SK-N-SH (cell line): Measurements from ENCODE around the gene UBFD1. TPM values are rescaled to one million over a fixed set of nuclear protein-coding genes. Genes with fewer than 3 reads are reported as not detected.

Source experiments
- CTCF ChIA-PET: fragments of 300-600, 350-600 bp; formaldehyde crosslinking; extraction: SDS; loops from one replicate; lab custom pipeline; 2021; lab: Yijun Ruan, JAX
- POLR2A ChIA-PET: fragments of 350-600 bp; sonication (Branson Sonifier 250); formaldehyde crosslinking; extraction: SDS; loops from one replicate; lab custom pipeline; 2020; ENCODE audit warnings: antibody characterized with exemption, inconsistent platforms; lab: Yijun Ruan, JAX
- DNase-seq: peaks from one replicate; pipeline ENCODE4 v3.0.0; 2012
- H2AFZ ChIP-seq: fragments of 200-600 bp; sonication (generic); 2 replicates; pipeline ENCODE4 v1.8.1; 2016; ENCODE audit warnings: antibody characterized with exemption, mild to moderate bottlenecking, low read depth
- H3F3A ChIP-seq: fragments of 200-600 bp; sonication (generic); replicated peaks from 2 replicates; pipeline ENCODE3; 2016; ENCODE audit warnings: antibody characterized with exemption, mild to moderate bottlenecking; ENCODE audit not compliant: insufficient read depth
- H3K27ac ChIP-seq, 2 experiments: fragments of 200-500 bp in 1 of 2; fragments of 200-600 bp in 1 of 2; sonication (Bioruptor generic) in 1 of 2; sonication (generic), shearing (Covaris generic) in 1 of 2; 2 replicates each; pipeline versions ENCODE4 v1.5.1 to v1.6.1; 2014 to 2016; ENCODE audit warnings: low read depth in 2 of 2, inconsistent platforms in 1 of 2, low read length in 1 of 2, mild to moderate bottlenecking in 1 of 2, mixed read lengths in 1 of 2
- H3K27me3 ChIP-seq: fragments of 200-600 bp; sonication (generic), shearing (Covaris generic); 2 replicates; pipeline ENCODE4 v1.6.1; 2016; ENCODE audit warnings: mixed run types; ENCODE audit not compliant: insufficient read depth
- H3K36me3 ChIP-seq, 2 experiments: fragments of 200-500 bp in 1 of 2; fragments of 200-600 bp in 1 of 2; sonication (Bioruptor generic) in 1 of 2; sonication (generic) in 1 of 2; replicated peaks in 1 of 2; 2 replicates each; pipeline versions ENCODE3 to v1.5.1; 2014 to 2016; ENCODE audit warnings: low read length in 1 of 2, mild to moderate bottlenecking in 1 of 2; ENCODE audit not compliant: insufficient read depth in 2 of 2, control insufficient read depth in 1 of 2
- H3K4me1 ChIP-seq, 2 experiments: fragments of 200-500 bp in 1 of 2; fragments of 200-600 bp in 1 of 2; sonication (Bioruptor generic) in 1 of 2; sonication (generic), shearing (Covaris generic) in 1 of 2; 2 replicates each; pipeline versions ENCODE4 v1.5.1 to v1.6.1; 2014 to 2016; ENCODE audit warnings: low read depth in 1 of 2, low read length in 1 of 2, mixed run types in 1 of 2; ENCODE audit not compliant: insufficient read depth in 2 of 2, control insufficient read depth in 1 of 2
- H3K4me2 ChIP-seq: fragments of 200-600 bp; sonication (generic), shearing (Covaris generic); 2 replicates; pipeline ENCODE4 v1.6.1; 2017; ENCODE audit warnings: mixed run types
- H3K4me3 ChIP-seq, 2 experiments: fragments of 200-500 bp in 1 of 2; fragments of 200-600 bp in 1 of 2; sonication (Bioruptor generic) in 1 of 2; sonication (generic), shearing (Covaris generic) in 1 of 2; 2 replicates each; pipeline versions ENCODE4 v1.5.1 to v1.8.1; 2014 to 2016; ENCODE audit warnings: low read depth in 2 of 2, inconsistent platforms in 1 of 2, low read length in 1 of 2, mild to moderate bottlenecking in 1 of 2, mixed read lengths in 1 of 2, moderate library complexity in 1 of 2
- H3K79me2 ChIP-seq: fragments of 200-600 bp; sonication (generic); 2 replicates; pipeline ENCODE4 v1.8.1; 2017; ENCODE audit warnings: mild to moderate bottlenecking; ENCODE audit not compliant: insufficient read depth
- H3K9ac ChIP-seq: fragments of 200-600 bp; sonication (generic); 2 replicates; pipeline ENCODE4 v1.6.1; 2017; ENCODE audit warnings: mixed run types
- H3K9me2 ChIP-seq: fragments of 200-600 bp; sonication (generic); 2 replicates; pipeline ENCODE4 v1.6.1; 2017; ENCODE audit warnings: mixed run types
- H3K9me3 ChIP-seq: fragments of 200-600 bp; sonication (generic); 2 replicates; pipeline ENCODE4 v1.6.1; 2017; ENCODE audit warnings: mixed run types, mild to moderate bottlenecking, moderate library complexity
- H4K20me1 ChIP-seq: fragments of 200-600 bp; sonication (generic); 2 replicates; pipeline ENCODE4 v1.6.1; 2017; ENCODE audit warnings: mild to moderate bottlenecking, mixed run types; ENCODE audit not compliant: insufficient read depth
- ELF1 ChIP-seq: IDR thresholded peaks from 2 replicates; pipeline ENCODE4 v1.4.0; 2012
- EP300 ChIP-seq, 2 experiments: IDR thresholded peaks; 2 replicates each; pipeline versions ENCODE4 v1.4.0 to v1.6.1; 2012; ENCODE audit warnings: borderline replicate concordance in 1 of 2, low read depth in 1 of 2, low read length in 1 of 2
- FOXJ3 ChIP-seq: sonication (generic); formaldehyde crosslinking; IDR thresholded peaks from 2 replicates; pipeline ENCODE4 v1.5.1; 2020; ENCODE audit warnings: mild to moderate bottlenecking, missing genetic modification reagents
- FOXM1 ChIP-seq: IDR thresholded peaks from 2 replicates; pipeline ENCODE4 v1.4.0; 2012; ENCODE audit warnings: low read depth, mild to moderate bottlenecking
- NRF1 ChIP-seq: IDR thresholded peaks from 2 replicates; pipeline ENCODE4 v1.6.1; 2012; ENCODE audit warnings: low read depth, mild to moderate bottlenecking, low read length
- RCOR1 ChIP-seq: fragments of 150-350 bp; IDR thresholded peaks from 2 replicates; pipeline ENCODE4 v1.6.1; 2017; ENCODE audit warnings: antibody characterized with exemption, low read length
- REST ChIP-seq: IDR thresholded peaks from 2 replicates; pipeline ENCODE4 v1.6.1; 2012; ENCODE audit warnings: mild to moderate bottlenecking, low read depth, low read length, moderate library complexity
- SIN3A ChIP-seq: IDR thresholded peaks from 2 replicates; pipeline ENCODE4 v1.6.1; 2012; ENCODE audit warnings: low read depth, mild to moderate bottlenecking, low read length, moderate library complexity, borderline replicate concordance
- TAF1 ChIP-seq: IDR thresholded peaks from 2 replicates; pipeline ENCODE4 v1.6.1; 2012; ENCODE audit warnings: low read depth, mild to moderate bottlenecking, low read length, moderate library complexity, borderline replicate concordance
- USF1 ChIP-seq: IDR thresholded peaks from 2 replicates; pipeline ENCODE4 v1.4.0; 2012; ENCODE audit warnings: low read depth, borderline replicate concordance
- USF2 ChIP-seq: fragments of 150-350 bp; IDR thresholded peaks from 2 replicates; pipeline ENCODE4 v1.6.1; 2017; ENCODE audit warnings: antibody characterized with exemption, low read length, low read depth, borderline replicate concordance
- YY1 ChIP-seq: IDR thresholded peaks from 2 replicates; pipeline ENCODE4 v1.4.0; 2012; ENCODE audit warnings: low read depth, mild to moderate bottlenecking
- ZBTB33 ChIP-seq: IDR thresholded peaks from 2 replicates; pipeline ENCODE4 v1.4.0; 2012; ENCODE audit warnings: low read depth, borderline replicate concordance
- WGBS: methylation state at CpG from one replicate; pipeline ENCODE4 v1.1.6; 2017; ENCODE audit warnings: low lambda C conversion rate; 5-methylcytosine and 5-hydroxymethylcytosine counted together
- polyA plus RNA-seq, 3 experiments: library from polyadenylated mRNA; depleted of rRNA; stranded (reverse); fragments of >200 nt; gene quantifications; 2 replicates each; pipeline ENCODE4 v1.2.3, GENCODE V29; 2012

The UBFD1 gene
- polyA plus RNA-seq, 1 of the 3 experiments (the other 2 are of a cell fraction) = 66.1 TPM

- Histone ChIP-seq H4K20me1 (no peaks in the 10 kb centered on the region), H3F3A (peaks cover 15% of the 10 kb centered on the region), H3K9me2 (no peaks in the 10 kb centered on the region), H3K4me1 (no peaks in the 10 kb centered on the region), H3K4me3 (no peak overlapping the region), H2AFZ (0 out of 2 replicates have a peak overlapping the region, but pooled peaks have one; percentile 7), H3K9me3 (no peaks in the 10 kb centered on the region), H3K4me2 (peak overlapping the region; percentile 10; the same call in 1 of the 2 replicates), H3K9ac (no peak overlapping the region), H3K27me3 (no peaks in the 10 kb centered on the region), H3K27ac (peak overlapping the region in 1 of 2 experiments; percentile 78; a peak in 2 of 4 replicates), H3K36me3 (peaks cover 20 to 21% of the 10 kb centered on the region in 2 experiments), H3K79me2 (no peaks in the 10 kb centered on the region)
- ChIA-PET CTCF (interaction anchor here (4.9 kb wide), 1 partner anchor 11 kb away, joined by 17 read pairs; the partner anchor contains the start of gene NDUFAB1), POLR2A (no interaction called here)
- no peak for DNase-seq
- WGBS = 58% methylated on average over 6 of the region's 6 CpGs
- no peak for TF ChIP-seq NRF1
- no peak for TF ChIP-seq TAF1
- TF ChIP-seq YY1 = no peak
These were observed 50.2 kb downstream of the UBFD1 start for GRCh38 chr16:23607726-23608125.

GRCh38 chr16:23608194-23608593, 50.7 kb downstream of the UBFD1 start:
- Histone ChIP-seq H3K36me3 (peaks cover 15 to 19% of the 10 kb centered on the region in 2 experiments), H3K9me2 (no peaks in the 10 kb centered on the region), H3K4me3 (no peak overlapping the region), H3K79me2 (no peaks in the 10 kb centered on the region), H2AFZ (0 out of 2 replicates have a peak overlapping the region, but pooled peaks have one; percentile 7), H3F3A (peaks cover 15% of the 10 kb centered on the region), H3K27me3 (no peaks in the 10 kb centered on the region), H3K4me2 (peak overlapping the region; percentile 10; the same call in 1 of the 2 replicates), H3K9ac (no peak overlapping the region), H3K9me3 (no peaks in the 10 kb centered on the region), H4K20me1 (no peaks in the 10 kb centered on the region), H3K27ac (peak overlapping the region in 1 of 2 experiments; percentile 78; a peak in 2 of 4 replicates), H3K4me1 (no peaks in the 10 kb centered on the region)
- DNase-seq = no peak
- ChIA-PET CTCF (interaction anchor here (4.9 kb wide), 1 partner anchor 11 kb away, joined by 17 read pairs; the partner anchor contains the start of gene NDUFAB1), POLR2A (no interaction called here)
- no peak for TF ChIP-seq USF1
- WGBS = 77% methylated on average over 4 of the region's 4 CpGs

GRCh38 chr16:23609929-23610328, 52.4 kb downstream of the UBFD1 start:
- Histone ChIP-seq H2AFZ (no peak overlapping the region), H3F3A (peaks cover 15% of the 10 kb centered on the region), H3K9ac (no peak overlapping the region), H3K4me2 (no peak overlapping the region), H4K20me1 (no peaks in the 10 kb centered on the region), H3K9me2 (no peaks in the 10 kb centered on the region), H3K9me3 (no peaks in the 10 kb centered on the region), H3K27ac (no peak overlapping the region), H3K27me3 (no peaks in the 10 kb centered on the region), H3K4me3 (no peak overlapping the region), H3K79me2 (no peaks in the 10 kb centered on the region), H3K4me1 (no peaks in the 10 kb centered on the region), H3K36me3 (peaks cover 6 to 18% of the 10 kb centered on the region in 2 experiments)
- DNase-seq = no peak
- WGBS = 93% methylated on average over 1 of the region's 1 CpG
- ChIA-PET POLR2A (no interaction called here), CTCF (interaction anchor here (0.6 to 2.2 kb wide), 2 partner anchors 13 to 898 kb away, joined by 3 to 8 read pairs; no protein-coding TSS in a partner anchor)
- TF ChIP-seq SIN3A = no peak
- no peak for TF ChIP-seq ELF1
- TF ChIP-seq RCOR1 = no peak
- TF ChIP-seq FOXJ3 = no peak
- no peak for TF ChIP-seq USF2
- no peak for TF ChIP-seq TAF1
- TF ChIP-seq ZBTB33 = no peak
- TF ChIP-seq FOXM1 = no peak
- no peak for TF ChIP-seq REST
- TF ChIP-seq EP300 (IDR thresholded peaks at IDR 0.05; ENCODE audit: borderline replicate concordance in 1 of 2, low read depth in 1 of 2, low read length in 1 of 2) = no peak
